OCI-M2 (cell line): ENCODE measurements around the gene MYH10.

Experiments
- DNase-seq: peaks from one replicate; lab custom pipeline; 2025; ENCODE audit not compliant: unreplicated experiment; lab: John Stamatoyannopoulos, UW

The MYH10 gene

DNA sequence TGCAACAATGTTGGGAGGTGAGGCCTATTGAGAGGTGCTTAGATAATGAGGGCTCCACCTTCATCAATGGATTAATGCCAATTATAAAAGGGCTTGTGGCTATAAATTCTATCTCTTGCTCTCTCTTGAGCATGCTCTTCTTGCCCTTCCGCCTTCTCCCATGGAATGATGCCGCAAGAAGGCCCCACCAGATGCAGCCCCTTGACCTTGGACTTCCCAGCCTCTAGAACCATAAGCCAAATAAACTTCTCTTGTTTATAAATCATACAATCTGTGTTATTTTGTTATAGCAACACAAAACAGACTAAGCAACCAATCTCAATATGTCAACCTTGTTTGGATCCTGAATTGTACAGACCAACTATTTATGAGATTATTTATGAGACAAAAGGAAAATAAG, 20.0 kb downstream of the MYH10 start:
- DNase-seq, result no peak

DNA sequence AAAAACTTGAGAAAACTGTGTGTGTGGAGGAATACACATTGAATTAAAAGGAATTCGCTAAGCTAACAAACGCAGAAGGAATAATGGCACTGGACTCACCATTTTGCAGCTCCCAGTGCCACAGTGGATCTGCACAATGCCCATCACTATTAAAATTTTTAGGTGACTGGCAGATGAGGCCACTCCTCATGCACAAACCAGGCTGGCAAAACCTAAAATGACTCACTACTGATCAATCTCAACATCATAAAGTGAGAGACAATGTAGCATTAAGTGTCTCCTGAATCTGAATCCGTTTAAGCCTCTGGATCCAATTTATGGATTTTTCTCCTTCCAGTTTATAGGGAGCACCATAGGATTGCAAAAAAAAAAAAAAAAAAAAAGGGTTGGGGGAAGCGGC, 20.6 kb downstream of the MYH10 start:
- no peak for DNase-seq

GRCh38 chr17:8608001-8608400, 22.5 kb downstream of the MYH10 start:
- no peak for DNase-seq

- DNase-seq, result no peak
Measured at GRCh38 chr17:8606401-8606800, 24.1 kb downstream of the MYH10 start.

DNA sequence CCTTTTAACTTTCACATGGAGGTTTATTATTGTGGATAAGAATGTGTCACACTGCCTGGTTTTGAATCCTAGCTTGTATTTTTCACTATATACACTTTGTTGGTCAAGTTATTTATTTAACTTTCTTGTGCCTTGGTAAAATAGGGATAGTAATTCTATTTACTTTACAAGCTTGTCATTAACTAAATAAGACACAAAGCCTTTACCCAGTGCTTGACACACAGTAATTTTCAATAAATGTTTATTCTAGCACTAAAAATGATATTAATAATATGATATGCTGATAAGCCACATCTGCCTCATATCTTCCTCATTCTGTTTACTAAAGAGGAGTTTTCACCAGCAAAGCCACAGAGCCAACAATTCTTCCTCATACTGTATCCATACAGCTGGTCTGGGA, 27.8 kb downstream of the MYH10 start:
- no peak for DNase-seq

- no peak for DNase-seq
Measured at GRCh38 chr17:8599351-8600011, 31.0 kb downstream of the MYH10 start.

DNA sequence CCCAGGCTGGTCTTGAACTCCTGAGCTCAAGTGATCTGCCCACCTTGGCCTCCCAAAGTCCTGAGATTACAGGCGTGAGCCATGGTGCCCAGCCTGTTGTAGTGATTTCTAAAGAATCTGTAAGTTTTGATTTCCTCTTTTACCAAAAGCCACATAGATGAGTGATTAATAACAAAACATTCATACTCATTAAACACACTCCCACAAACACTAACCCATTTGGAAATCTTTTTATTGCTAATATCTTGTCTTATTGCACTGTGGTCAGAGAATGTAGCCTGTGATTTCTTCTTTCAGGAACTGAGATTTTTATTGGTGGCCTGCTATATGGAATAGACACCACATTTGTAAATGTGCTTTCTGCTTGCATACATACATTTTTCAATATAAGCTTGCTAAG, 31.6 kb downstream of the MYH10 start:
- no peak for DNase-seq

GRCh38 chr17:8593830-8594229, 36.7 kb downstream of the MYH10 start:
- DNase-seq, result no peak

- DNase-seq, result no peak
Measured at GRCh38 chr17:8593276-8593675, 37.2 kb downstream of the MYH10 start.

DNA sequence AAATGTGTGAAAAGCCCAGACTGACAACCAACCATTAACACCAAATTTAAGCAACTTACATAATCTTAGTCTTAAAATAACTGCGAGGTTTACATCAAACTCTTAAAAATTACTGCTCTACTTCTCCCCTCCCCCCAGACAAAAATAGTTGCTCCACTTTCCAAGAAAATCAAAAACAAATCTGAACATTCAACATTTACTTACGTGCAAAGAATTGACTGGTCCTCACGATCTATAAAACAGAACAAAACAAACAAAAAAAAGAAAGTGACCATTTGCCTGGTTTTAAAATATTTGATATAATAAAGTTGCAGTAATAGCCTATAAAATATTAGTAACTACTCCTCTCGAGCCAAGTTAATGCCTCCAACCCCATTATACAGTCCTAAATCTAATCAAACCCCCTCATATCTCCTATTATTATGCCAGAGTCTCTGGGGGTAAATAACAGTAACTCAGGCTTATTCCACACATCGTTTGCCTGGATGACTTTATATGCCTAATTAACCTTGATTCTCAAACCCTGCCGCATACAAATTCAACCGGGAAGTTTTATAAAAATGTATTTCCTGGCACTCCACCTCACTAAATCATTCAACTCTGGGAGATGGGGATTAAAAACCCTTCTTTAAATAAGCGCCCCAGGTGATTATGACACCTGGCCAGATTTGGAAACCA, 41.5 kb downstream of the MYH10 start:
- no peak for DNase-seq

DNA sequence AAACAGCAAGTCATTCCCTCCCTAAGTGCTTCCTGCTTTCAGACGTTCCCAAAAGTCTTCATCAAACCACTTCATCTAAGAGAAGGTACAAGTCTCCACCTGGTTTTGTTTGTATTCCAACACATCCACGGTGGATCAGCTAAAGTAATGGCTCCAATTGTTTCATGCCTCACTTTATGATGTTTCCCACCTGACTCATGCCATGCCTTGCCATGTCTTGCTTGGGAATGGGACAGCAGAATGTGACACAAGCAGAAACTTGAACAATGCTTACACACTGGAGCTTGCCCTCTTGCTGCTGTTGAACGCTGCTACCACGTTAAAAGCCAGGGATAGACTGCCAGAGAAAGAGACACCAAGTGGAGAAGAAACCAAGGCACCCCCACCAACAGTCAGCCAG, 43.8 kb downstream of the MYH10 start:
- DNase-seq, result no peak

DNA sequence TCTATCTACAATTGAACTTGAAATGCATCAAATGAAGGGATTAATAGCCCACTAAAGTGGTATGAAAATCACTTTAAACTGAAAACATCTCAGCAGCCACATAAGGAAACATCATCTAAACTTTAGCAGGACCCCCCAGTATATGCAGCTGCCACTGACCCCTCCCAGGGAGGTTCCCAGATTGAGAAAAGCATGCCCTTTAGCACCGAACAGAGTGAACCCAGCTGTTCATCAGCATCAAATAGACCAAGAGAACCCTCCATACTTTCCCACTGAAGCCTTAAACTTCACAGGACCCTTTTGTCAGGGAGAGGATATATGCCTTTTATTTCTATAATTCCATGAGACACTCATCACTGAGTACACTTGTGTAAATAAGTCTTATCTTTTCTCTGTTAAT, 44.6 kb downstream of the MYH10 start:
- no peak for DNase-seq

DNA sequence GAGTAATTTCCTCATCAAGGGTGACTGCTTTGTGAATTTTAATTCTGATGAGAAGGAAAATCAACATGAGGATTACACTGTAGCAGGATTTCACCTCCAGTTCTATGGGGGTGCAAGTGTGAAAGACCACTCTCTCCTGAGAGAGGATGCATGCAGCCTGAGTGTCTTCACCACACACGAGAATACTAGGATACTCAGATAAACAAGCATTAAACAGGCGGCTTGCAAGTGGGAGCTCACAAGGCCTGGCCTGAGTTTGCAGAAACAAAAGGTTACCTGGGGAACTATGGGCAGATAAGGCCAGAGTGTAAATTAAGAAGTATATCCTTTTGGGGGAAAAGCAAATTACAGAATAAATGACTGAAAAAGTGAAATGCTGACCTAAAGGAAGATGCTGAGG, 46.6 kb downstream of the MYH10 start:
- DNase-seq, result no peak

- DNase-seq, result no peak
Measured at GRCh38 chr17:8580952-8581658, 49.4 kb downstream of the MYH10 start.

- DNase-seq, result no peak
Measured at GRCh38 chr17:8577868-8578267, 52.7 kb downstream of the MYH10 start.

DNA sequence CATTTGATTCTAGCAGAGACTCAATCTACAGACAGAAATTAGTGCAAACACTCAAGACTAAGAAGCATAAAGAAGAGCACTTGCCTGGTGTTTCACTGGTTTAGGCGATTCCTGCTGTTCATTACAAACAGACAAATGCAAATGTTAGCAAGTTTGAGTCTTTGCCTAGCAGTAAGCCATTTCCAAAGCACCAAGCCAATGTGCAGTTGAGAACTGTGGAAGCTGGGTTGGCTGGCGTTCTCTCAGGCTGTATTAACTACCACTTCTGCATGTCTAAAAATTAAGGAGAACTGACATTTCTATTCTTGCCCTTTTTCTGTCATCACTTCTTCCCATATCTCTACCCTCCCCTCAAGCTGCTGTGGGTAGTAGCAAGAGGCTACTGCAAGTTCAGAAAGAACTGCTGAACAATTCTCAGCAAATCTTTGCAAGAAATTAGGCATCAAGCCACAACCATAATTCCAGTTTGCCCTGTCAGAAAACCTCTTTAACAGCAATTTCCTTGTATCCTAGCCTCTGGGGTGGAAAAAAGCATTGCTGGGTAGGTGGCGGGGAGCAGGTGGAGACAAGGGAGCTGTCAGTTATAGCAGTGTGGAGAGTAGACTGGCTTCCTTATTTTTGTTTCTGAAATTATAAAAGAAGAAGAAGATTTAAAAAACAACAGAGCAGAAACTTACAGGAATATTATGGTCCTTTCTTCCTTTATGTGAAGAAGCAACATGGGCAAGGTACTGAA, 53.8 kb downstream of the MYH10 start:
- DNase-seq, result no peak

DNA sequence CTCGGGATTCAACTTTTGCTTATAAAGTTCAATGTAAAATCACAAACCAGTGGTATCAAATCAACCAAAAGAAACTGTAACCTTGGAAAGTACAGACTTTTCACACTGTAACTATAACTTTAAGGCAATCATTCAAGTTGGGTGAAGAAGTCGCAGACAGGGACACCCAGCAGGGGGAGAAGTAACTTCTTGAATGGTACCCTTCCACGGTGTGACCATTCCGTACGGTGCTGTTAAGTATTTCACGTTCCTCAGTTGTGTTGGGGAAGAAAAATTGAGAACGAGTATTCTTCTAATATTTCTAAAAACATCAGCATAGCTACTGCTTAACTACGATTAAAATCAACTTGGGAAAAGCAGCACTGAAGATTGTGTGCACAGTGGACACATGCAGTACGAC, 55.8 kb downstream of the MYH10 start:
- DNase-seq, result no peak

GRCh38 chr17:8572764-8573163, 57.8 kb downstream of the MYH10 start:
- no peak for DNase-seq

DNA sequence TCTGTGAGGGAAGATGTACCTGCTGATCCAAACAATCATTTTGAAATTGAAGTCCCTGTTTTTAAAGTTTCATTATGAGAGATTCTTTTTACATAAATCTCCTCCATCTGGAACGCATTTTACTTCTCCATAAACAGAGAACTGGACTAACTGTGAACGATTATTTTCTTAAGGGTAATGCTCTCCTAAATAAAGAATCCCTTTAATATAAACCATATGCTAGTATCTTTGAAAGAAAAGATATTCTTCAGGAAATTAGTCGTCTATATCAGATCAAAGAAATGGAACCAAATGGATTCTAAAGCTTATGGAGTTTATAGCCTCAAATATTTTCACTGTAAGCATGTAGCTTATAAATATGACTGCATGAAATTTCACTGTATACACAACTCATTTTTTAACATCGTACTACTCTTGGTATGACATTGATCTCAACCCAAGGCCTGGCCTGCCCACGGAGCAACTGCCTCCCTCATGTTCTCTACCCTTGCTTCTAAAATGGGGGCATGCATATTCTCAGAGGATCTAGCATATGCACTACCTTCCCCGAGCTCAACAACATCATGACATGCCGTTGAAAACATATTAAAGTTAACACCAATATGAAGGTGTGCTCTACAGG, 66.4 kb downstream of the MYH10 start:
- DNase-seq, result no peak

GRCh38 chr17:8563024-8563776, 67.3 kb downstream of the MYH10 start:
- no peak for DNase-seq

- no peak for DNase-seq
Measured at GRCh38 chr17:8558144-8558543, 72.4 kb downstream of the MYH10 start.
